HG03354 (cell line): Measurements from ENCODE around the gene MTO1.
"Not testable (repeated sequence)": the region's sequence is repeated elsewhere in the genome, so short reads cannot be mapped to it uniquely, and the experiment has no call there.

Experiments
- ATAC-seq: cut with Tn5 transposase; IDR thresholded peaks from one replicate; pipeline ENCODE4 v1.9.1; 2021; ENCODE audit warnings: mild to moderate bottlenecking; ENCODE audit not compliant: unreplicated experiment, poor library complexity, severe bottlenecking

The MTO1 gene

DNA sequence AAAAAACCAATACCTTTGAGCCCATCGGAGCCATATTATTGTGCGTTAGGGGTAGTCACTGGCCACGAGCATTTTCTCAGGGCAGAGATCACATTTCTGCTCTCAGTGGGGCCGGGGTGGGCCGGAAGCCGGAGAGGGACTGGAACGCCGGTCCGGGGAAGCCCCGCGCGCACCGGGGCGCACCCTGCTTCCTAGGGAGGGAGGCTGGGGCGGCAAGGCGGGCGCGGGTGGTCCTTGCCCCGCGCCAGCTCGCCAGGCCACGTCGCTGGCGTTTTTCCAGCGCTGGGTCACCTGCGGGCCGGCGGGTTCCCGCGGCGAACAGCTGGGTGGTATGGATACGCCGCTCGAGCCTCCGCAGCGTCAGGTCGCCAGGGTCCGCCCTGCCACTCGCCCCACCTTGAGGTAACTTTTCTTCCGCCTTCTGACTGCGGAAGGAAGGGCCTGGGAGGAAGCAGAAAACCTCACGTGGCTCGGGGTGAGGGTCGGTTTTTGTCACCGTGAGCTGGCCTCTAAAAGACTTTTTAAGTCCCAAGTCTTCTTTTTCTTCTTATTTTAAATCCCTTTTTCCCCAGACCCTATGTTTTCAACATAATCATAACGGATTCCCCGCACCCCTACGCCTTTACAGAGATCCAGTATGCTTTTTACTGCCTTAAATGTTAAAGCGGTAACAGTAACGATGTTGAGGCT, 62.0 kb downstream of the MTO1 start:
- peak; percentile 55 for ATAC-seq

DNA sequence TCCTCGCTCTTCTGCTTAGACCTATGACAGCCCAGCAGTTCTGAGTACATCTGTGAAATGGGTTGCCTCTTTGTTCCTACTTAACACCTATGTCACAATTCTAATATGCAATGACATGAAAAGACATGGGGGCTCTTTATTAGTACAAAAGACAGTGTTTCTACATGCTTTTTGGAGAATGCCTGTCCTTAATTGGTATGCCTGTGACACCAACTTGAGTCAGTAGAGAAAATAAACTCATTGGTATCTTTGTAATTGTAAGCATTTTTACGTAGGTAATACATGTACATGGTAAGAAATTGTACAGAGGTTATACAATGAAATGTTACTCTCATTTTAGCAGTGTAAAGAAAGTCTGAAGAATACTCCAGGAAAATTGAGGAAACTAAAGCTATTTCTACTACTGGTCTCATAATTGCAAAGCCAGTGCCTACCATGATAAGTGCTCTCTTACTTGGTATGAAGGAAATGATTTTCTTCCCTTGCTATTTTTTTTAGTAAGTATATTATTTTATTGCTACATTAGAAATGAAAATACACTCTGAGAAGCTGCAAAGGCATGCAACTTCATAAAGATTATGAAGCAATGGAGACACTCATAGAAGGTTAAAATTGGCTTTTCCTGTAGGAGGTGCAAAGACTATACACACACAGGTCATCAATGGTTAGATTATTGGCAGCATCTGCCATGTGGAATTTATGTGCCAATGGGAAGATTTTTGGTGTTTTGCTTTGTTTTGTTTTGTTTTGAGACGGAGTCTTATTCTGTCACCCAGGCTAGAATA, 64.2 kb downstream of the MTO1 start:
- no peak for ATAC-seq

GRCh38 chr6:73528897-73529296, 67.4 kb downstream of the MTO1 start:
- ATAC-seq = no peak

DNA sequence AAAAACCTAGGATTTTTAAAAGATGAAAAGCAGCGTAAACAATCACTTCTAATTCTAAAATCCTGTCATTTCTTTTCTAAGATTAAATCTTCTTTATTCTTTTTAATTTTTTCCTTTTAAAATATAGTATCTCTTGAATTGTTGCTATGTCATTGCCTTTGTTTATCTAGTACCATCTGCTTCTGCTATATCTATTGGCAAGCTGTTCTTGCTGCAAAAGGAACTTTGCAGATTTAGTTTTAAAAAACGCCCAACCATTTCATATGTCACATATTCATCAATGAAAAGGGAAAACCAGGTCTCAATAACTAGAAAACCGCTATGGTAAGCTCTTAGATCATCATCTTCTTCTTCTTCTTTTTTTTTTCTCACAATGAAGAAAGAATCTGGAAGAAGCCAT, 70.8 kb downstream of the MTO1 start:
- ATAC-seq = no peak

DNA sequence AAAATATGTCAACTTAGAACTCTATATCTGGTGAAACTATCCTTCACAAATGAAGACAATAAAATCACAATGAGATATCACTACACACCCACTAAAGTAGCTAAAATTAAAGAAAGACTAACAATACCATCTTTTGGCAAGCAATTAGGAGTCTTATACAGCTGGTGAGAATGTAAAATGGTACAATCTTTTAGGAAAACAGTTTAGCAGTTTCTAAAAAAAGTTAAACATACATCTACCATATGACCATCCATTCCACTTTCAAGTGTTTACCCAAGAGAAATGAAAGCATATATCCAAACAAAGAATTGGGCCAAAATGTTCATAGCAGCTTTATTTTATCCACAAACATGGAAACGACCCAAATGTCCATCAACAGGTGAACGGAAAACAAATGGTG, 73.1 kb downstream of the MTO1 start:
- ATAC-seq = no peak

DNA sequence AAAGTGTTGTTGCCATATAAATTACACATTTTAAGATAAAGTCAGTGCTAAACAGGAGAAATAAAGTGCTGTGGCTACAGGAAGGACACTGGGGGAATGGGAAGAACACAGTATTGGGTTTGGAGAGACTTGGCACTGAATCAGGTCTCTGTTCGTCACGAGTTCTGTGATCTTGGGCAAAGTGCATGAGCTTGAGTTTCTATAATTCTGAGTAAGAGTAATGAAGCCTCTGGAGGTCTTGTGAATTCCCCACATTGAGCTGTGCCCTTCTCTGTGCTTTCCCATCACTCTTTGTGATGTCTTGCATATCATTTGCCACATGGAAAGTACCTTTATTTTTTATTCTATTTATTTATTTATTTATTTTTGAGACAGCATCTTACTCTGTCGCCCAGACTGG, 76.1 kb downstream of the MTO1 start:
- ATAC-seq = no peak

DNA sequence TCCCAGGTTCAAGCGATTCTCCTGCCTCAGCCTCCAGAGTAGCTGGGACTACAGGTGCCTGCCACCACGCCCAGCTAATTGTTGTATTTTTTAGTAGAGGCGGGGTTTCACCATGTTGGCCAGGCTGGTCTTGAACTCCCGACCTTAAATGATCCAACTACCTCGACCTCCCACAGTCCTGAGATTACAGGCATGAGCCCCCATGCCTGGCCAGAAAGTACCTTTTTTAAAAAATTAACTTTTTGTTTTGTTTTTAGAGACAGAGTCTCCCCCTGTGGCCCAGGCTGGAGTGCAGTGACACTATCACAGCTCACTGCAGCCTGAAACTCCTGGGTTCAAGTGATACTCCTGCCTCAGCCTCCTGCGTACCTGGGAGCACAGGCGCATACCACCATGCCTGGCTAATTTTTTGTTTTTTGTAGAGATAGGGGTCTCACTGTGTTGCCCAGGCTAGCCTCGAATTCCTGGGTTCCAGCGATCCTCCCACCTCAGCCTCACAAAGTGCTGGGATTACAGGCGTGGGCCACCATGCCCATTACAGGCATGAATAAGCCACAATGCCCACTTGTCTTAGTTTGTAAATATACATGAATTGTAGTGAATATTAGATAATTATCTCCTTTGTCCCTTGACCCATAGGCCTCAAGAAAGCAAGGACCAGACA, 76.7 kb downstream of the MTO1 start:
- ATAC-seq = no peak

- ATAC-seq = not testable (repeated sequence)
Observed at GRCh38 chr6:73542481-73542880, 80.9 kb downstream of the MTO1 start.

DNA sequence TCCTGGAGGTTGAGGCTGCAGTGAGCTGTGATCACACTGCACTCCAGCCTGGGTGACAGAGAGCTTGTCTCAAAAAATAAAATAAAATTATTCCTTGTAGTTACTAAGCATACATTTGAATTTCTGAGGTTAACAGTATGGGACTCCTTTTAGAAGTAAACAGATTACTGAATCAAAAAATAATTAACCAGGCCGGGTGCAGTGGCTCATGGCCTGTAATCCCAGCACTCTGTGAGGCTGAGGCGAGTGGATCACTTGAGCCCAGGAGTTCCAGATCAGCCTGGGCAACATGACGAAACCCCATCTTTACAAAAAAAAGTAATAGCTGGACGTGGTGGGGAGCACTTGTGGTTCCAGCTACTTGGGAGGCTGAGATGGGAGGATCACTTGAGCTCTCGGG, 81.4 kb downstream of the MTO1 start:
- no peak for ATAC-seq

DNA sequence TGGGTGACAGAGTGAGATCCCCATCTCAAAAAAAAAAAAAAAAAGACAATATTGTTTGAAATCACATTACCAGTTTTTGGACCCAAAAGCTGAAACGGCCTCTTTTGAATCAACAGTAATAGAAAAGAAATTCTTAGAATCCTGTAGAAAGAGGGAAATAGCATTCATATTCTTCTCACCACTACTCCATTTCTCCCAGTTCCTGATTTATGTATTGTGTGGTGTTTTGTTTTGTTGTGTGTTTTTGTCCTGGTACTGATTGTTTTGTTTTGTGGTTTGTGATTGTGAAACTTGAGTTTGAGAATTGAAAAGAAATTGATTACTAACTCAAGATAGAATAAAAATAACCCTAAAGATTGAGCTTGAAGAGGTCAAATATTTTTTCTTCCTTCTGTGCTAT, 85.5 kb downstream of the MTO1 start:
- ATAC-seq = no peak

DNA sequence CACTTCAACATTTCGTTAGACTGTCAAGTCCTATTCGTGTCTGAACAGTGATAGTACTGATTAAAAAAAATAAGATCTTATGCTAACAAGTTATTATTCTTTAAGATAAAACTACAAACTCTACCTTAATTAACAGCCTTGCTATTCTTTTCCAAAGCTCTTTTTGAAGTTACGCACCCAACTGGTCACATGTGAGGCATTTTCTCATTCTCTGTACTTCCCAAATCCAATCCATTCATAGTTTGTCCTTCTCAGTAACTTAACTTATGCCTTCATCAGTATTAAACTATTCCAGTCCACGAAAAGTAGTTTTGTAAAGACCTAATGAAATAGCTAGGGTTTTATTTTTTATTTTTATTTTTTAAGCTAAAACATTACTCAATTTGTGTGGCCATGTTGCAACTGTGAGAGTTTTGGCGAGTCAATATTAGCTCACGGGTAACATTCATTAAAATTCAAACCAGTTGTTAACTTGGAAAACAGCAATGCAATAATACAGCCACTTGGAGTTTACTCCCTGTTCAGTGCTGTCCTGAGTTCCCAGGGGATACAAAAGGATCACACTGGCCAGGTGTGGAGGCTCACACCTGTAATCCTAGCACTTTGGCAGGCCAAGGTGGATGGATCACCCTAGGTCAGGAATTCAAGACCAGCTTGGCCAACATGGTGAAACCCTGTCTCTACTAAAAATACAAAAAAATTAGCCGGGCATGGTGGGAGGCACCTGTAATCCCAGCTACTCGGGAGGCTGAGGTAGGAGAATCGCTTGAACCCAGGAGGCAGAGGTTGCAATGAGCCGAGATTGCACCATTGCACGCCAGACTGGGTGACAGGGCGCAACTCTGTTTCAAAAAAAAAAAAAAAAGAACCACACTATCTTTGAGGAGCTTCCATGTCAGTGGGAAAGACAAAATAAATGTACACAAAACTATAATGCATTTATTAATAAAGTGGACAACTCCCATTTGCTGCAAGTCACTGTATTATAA, 87.2 kb downstream of the MTO1 start:
- no peak for ATAC-seq

GRCh38 chr6:73551115-73551514, 89.6 kb downstream of the MTO1 start:
- not testable (repeated sequence) for ATAC-seq

DNA sequence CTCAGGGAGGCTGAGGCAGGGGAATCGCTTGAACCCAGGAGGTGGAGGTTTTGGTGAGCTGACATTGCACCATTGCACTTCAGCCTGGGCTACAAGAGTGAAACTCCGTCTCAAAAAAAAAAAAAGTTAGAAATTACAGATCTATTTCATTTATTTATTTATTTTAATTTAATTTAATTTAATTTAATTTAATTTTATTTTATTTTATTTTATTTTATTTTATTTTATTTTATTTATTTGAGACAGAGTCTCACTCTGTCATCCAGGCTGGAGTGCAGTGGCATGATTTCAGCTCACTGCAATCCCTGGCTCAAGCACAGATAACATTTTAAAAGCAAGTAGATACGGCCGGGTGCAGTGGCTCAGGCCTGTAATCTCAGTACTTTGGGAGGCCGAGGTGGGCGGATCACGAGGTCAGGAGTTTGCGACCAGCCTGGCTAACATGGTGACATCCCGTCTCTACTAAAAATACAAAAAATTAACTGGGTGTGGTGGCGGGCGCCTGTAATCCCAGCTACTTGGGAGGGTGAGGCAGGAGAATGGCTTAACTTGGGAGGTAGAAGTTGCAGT, 93.9 kb downstream of the MTO1 start:
- ATAC-seq = not testable (repeated sequence)

DNA sequence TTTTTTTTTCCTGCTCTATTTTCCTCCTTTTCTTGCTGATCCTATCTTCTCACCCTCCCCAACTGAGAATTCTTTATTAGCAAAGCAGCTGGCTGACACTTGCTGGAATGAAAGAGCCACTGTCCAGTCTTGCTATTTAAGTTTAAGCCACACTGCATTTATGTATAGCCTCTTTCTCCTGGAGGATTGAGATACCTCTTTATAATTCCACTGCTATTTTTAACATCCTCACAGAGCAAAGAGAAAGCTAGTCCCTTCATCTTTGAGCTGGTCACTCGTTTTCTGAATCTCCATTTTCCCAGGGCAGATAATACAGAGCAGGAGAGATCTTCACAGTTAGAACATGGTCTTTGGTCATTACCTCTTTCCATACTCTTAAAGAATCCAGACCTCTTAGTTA, 95.3 kb downstream of the MTO1 start:
- no peak for ATAC-seq
